Sciatic nerve (tissue), 2 donors: ENCODE measurements around the gene LCE1C. TPM values are rescaled to one million over a fixed set of nuclear protein-coding genes. Genes with fewer than 3 reads are reported as not detected.

Experiments
- ATAC-seq: fragments of 200-7000 bp; cut with Tn5 transposase; one replicate; pipeline ENCODE4 v1.9.1; 2020; ENCODE audit warnings: mild to moderate bottlenecking, moderate library complexity
- DNase-seq: peaks from one replicate; pipeline ENCODE4 v3.0.0-alpha.2; 2020; ENCODE audit warnings: low spot score
- intact Hi-C: fragments of 100-400 bp; cut with DNase I; formaldehyde crosslinking; loops from one replicate; pipeline ENCODE4 v1.14.2; 2022
- total RNA-seq: library from RNA; stranded (reverse); fragmentation: NEBNext Ultra II Directional; extraction: Animal tissue kit (Norgen Biotek cat#: 25700); gene quantifications from one replicate; pipeline ENCODE4 v1.2.1, GENCODE V29; 2021
- donor health status: DM: no; HTN: no; CAD: no.
- donor health status: DM: no; HTN: no; CAD: no.

Gene LCE1C, protein sequence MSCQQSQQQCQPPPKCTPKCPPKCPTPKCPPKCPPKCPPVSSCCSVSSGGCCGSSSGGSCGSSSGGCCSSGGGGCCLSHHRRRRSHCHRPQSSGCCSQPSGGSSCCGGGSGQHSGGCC
- total RNA-seq: not detected

- no peak for ATAC-seq
- DNase-seq: no peak
- intact Hi-C loops: no loop called here
Observed at GRCh38 chr1:152806576-152806975, at the start of gene LCE1C. LCE1C (minus strand) TSS chr1:152806651; CDS start chr1:152805478, 1,173 bp downstream.

- DNase-seq (no peak), ATAC-seq (no peak)
- intact Hi-C loops: no loop called here
Observed at GRCh38 chr1:152855661-152856060, 49.2 kb upstream of the LCE1C start.

GRCh38 chr1:152842556-152842955 is 36.1 kb upstream of the LCE1C start, which contains the start of gene LCE6A:
LCE6A (plus strand) TSS chr1:152842856; CDS start chr1:152843521, 665 bp downstream.
- DNase-seq (no peak), ATAC-seq (no peak)
- intact Hi-C loops: no loop called here

DNA sequence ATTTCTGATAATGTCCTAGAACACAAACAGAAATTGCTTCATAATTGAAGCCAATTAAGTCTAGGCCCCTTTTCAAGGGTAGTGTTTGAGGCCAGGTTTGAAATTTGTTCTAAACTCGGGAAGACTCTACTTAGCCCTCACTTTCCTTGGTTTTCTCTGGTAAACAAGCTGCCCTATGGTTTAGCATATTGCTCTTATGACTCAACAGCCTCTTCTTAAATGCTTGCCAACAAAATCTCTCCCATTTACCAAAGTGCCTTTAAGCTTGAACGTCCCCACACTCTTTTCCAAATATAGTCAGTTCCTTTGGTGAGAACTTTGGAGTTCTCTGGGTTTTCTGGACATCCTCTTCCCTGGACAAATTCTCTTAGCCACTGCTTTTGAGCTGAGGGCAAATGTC is 30.4 kb upstream of the LCE1C start:
- no peak for DNase-seq
- intact Hi-C loops: no loop called here
- ATAC-seq: no peak

DNA sequence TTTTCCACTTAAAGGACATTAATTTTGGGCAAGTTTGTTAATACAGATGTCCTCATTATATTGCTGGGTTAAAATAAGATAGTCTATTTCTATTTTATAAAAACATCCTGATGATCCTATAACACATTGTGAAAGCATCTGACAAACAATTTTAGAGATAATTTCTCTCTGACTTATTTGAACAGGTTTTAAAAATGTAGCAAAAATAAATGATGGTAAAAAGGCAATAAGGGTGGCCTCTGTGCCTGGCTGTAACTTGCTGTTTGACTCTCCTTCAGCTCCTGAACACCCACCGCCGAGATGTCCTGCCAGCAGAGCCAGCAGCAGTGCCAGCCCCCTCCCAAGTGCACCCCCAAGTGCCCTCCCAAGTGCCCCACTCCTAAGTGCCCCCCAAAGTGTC is 20.7 kb upstream of the LCE1C start, which contains the start of gene LCE1A:
LCE1A (plus strand) TSS at position 301 of the 400 bp plus-strand sequence; CDS start at position 301, 0 bp downstream.
- ATAC-seq (no peak), DNase-seq (no peak)
- intact Hi-C loops: no loop called here

DNA sequence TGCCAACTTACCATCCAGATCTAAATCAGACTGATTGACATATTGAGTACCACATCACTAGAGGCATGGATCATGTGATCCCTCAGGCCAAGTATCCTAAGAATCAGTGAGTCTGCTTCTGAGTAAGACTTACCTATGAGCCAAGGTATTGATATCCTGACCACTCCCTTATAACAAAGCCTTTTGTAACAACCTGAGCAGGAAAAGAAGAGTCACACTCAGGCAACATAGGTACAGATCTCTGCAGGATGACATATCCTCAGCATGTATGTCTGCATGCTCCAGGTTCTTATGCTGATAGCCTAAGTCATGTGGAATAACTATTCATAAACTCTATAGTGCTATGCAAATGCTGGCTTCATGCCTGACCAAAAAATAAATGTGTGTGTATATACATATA is 18.5 kb upstream of the LCE1C start:
- DNase-seq (no peak), ATAC-seq (no peak)
- intact Hi-C loops: no loop called here

DNA sequence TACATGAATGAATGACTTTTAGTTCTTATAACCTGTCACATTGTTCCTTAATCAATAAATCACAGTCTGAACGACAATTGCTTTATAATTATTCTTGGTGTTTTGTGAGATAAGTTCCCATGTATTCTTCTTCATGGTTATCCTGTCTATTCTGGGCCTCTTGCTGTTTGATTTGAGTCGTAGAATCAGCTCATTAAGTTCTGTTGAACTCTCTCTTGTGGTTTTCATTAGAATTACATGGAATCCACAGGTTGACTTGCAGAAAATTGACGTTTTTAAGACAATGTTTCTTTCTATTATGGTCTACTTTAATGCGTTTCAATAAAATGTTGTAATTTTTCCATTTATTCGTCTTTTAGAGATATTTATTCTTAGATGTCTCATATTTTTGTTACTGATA is 16.8 kb upstream of the LCE1C start:
- intact Hi-C loops: no loop called here
- DNase-seq: no peak
- no peak for ATAC-seq

- no peak for DNase-seq
- intact Hi-C loops: no loop called here
- no peak for ATAC-seq
Observed at GRCh38 chr1:152817309-152817708, 10.9 kb upstream of the LCE1C start.

GRCh38 chr1:152811671-152812070 is 5.2 kb upstream of the LCE1C start, which contains the start of gene LCE1B:
LCE1B (plus strand) TSS chr1:152811971; CDS start chr1:152812447, 476 bp downstream.
- DNase-seq (no peak), ATAC-seq (no peak)
- intact Hi-C loops: no loop called here

GRCh38 chr1:152811050-152811449 is 4.6 kb upstream of the LCE1C start:
- intact Hi-C loops: no loop called here
- DNase-seq: no peak
- ATAC-seq: no peak

GRCh38 chr1:152801333-152801732 is 5.1 kb downstream of the LCE1C start:
- no peak for ATAC-seq
- intact Hi-C loops: no loop called here

GRCh38 chr1:152796421-152796820 is 10.0 kb downstream of the LCE1C start, which contains the start of gene LCE1D:
LCE1D (plus strand) TSS chr1:152796721; CDS start chr1:152797795, 1,074 bp downstream.
- ATAC-seq (no peak), DNase-seq (no peak)
- intact Hi-C loops: no loop called here

More at GRCh38 chr1:152801333-152801732, 5.1 kb downstream of the LCE1C start:
- DNase-seq: no peak

GRCh38 chr1:152795686-152796085 is 10.8 kb downstream of the LCE1C start:
- intact Hi-C loops: no loop called here
- ATAC-seq: no peak
- DNase-seq: no peak

DNA sequence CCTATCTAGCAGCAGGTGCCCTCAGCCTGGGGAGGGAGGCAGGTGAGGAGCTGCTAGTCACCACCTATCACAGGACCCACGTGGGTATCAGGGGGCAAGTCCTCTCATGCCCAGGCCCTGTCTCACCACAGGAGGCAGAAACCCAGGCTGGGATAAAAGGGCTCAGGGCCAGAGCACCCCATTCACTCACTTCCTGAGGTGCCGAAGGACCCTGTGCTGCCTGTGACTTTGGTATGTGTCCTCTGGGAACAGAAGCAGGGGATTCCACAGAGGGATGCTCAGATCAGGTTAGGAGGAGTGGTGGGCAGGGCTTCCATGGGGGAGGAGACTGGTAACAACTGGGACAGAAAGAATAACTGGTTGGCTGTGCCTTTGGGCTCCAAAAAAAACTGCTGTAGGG is 20.4 kb downstream of the LCE1C start, which contains the start of gene LCE1E:
LCE1E (plus strand) TSS at position 181 of the 400 bp plus-strand sequence. CDS start 1,043 bp downstream, outside the sequence.
- no peak for ATAC-seq
- no peak for DNase-seq
- intact Hi-C loops: no loop called here

DNA sequence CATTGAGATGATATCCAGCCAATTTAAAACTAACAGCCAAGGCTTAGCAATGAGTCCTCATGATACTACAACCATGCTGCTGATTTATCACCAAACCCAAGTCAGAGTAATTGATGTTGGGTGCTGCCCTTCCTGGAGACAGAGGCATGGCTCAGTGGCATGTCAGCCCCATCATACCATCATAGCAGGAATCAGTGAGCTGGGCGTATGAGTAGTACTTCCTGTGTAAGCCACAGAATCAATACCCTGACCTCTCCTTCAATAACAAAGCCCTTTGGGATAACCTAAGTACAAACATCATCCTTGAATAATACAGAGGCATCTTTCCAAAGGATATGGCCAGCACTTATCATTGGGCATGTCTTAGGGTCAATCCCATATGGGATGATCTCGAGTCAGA is 23.4 kb downstream of the LCE1C start:
- intact Hi-C loops: no loop called here
- ATAC-seq (no peak), DNase-seq (no peak)

DNA sequence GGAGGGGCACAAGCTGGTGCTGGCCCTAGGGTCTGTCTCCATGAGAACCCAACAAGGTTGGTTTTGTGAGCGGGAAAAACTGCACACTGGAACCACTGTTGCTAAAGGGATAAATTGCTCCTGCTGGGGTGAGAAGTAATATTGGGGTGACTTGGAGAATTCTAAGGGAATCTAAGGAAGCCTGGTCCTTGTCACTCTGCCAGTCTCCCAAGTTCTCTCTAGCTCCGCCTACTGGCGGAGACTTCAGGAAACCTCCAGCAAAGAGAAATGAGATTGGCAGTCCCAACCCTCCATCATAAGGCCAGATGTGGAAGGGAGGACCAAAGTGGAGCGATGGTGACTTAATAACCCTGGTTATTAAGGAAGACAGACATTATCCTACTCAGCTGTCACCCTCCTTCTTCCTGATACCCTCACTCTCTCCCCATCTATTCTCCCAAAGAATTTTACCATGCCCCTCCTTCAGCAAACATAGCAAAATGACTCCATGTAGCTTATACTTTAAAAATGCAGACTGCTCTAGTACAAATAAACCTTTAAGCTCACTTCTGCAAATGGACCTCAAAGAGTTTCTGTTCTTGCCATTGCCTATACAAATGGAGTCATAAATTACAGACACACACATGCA is 28.8 kb downstream of the LCE1C start:
- intact Hi-C loops: no loop called here
- DNase-seq (no peak), ATAC-seq (no peak)

DNA sequence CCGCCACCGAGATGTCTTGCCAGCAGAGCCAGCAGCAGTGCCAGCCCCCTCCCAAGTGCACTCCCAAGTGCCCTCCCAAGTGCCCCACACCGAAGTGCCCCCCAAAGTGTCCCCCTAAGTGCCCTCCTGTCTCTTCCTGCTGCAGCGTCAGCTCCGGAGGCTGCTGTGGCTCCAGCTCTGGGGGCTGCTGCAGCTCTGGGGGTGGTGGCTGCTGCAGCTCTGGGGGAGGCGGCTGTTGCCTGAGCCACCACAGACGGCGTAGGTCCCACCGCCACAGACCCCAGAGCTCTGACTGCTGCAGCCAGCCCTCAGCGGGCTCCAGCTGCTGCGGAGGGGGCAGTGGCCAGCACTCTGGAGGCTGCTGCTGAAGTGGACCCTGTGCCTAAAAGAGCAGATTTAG is 30.1 kb downstream of the LCE1C start:
- intact Hi-C loops: no loop called here
- ATAC-seq (no peak), DNase-seq (no peak)

DNA sequence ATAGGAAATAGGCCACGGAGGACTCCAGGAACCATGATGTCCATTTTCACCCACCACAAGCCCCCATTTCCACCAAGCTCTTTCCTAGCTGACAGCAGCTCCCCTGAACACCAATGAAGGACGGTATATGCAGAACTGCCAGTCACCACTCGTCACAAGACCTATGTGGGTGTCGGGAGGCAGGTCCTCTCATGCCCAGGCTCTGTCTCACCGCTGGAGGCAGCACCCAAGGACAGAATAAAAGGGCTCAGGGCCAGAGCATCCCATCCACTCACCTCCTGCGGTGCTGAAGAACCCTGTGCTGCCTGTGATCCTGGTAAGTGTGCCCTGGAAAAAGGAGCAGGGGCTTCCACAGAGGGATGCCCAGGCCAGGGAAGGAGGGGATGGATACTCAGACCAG is 31.6 kb downstream of the LCE1C start, which contains the start of gene LCE1F:
LCE1F (plus strand) TSS at position 266 of the 400 bp plus-strand sequence. CDS start 1,232 bp downstream, outside the sequence.
- ATAC-seq: no peak
- intact Hi-C loops: no loop called here
- no peak for DNase-seq

DNA sequence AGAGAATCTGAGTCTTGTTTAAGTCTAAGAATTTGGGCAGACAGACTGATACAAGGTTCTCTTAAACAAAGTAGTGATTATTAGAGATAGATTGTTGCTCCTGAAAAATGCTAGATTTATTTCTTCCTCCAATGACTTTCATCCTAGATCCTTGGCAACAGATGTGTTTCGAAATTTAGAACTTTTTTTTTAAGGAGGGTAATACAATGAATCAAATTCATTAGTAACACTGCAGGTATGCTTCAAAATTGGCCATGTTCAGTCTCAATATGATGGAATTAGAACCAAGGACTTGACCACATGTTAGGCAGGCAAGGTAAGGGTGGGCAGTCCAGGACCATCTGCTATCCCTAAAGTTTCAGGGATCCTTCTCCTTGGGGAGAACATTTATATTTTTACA is 36.0 kb downstream of the LCE1C start:
- DNase-seq: no peak
- intact Hi-C loops: no loop called here
- ATAC-seq: no peak

- DNase-seq: no peak
- ATAC-seq: no peak
- intact Hi-C loops: no loop called here
Observed at GRCh38 chr1:152768847-152769533, 37.5 kb downstream of the LCE1C start.
